Fibroblast of skin of left quadriceps (primary cell): ENCODE results near the gene GGT7.
"Not testable (repeated sequence)": the region's sequence is repeated elsewhere in the genome, so short reads cannot be mapped to it uniquely, and the experiment has no call there.

ENCODE experiments used
- DNase-seq, 2 experiments: peaks; one replicate each; pipeline ENCODE4 v3.0.0-alpha.2; 2013; ENCODE audit warnings: low read depth in 2 of 2

The GGT7 gene

GRCh38 chr20:34848597-34848996, 24.1 kb downstream of the GGT7 start:
- no peak for DNase-seq

DNA sequence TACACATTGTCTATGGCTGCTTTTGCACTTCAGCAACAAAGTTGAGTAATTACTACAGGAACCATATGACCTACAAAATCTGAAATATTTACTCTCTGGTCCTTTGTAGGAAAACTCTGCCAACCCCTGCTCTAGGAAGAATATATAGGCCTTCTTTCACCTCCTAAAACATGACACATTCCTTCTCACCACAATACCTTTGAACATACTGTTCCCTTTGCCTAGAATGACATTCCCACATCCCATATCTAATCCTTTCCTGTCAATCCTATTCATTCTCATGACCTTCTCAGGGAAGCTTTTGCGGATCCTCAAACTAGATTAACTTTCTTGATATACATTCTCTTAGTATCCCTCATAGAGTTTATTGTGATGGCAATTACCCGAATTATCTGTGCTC, 29.2 kb downstream of the GGT7 start:
- DNase-seq: no peak

DNA sequence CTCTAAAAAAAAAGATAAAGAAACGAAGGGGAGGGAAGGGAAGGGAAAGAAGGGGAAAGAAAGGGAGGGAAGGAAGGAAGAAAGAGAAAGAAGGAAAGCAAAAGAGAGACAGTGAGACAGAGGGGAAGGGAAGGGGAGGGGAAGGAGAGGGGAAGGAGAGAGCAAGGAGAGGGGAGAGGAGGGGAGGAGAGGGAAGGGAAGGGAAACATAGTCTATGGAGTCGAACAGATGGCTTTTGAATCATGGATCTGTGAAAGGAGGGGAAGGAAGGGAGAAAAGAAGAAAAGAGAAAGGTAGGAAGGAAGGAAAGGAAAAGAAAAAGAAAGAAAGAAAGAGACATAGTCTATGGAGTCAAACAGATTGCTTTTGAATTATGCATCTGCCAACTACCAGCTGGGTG, 30.5 kb downstream of the GGT7 start:
- DNase-seq: no peak

GRCh38 chr20:34834459-34834893, 38.2 kb downstream of the GGT7 start:
- DNase-seq: no peak

GRCh38 chr20:34831936-34832335, 40.7 kb downstream of the GGT7 start:
- no peak for DNase-seq

- no peak for DNase-seq
Measured at GRCh38 chr20:34829191-34829590, 43.5 kb downstream of the GGT7 start.

GRCh38 chr20:34825530-34826362, 46.9 kb downstream of the GGT7 start, which contains the start of gene NCOA6:
Gene NCOA6 (minus strand): TSS chr20:34825651. CDS start chr20:34782355, 43,296 bp downstream.
- DNase-seq: peak; percentile 49 to 59

- DNase-seq: no peak
Measured at GRCh38 chr20:34824806-34825529, 47.7 kb downstream of the GGT7 start.

DNA sequence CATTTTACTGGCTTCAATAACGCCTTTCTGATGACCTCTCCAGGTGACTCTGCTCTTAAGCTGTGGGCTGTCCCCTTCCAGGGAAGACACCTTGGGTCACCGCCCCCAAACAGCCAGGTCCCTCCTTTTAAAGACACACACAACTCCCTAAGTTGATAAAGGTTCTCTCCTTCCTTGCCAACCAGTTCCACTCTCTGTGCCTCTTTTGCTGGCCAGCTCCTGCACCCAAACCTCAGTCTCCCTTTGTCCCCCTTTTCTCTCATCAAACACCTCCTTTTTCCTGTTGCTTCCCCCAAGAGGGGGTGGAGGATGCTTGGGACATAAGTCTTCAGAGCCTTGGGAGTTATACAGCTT, 48.2 kb downstream of the GGT7 start:
- no peak for DNase-seq

- DNase-seq: no peak
Measured at GRCh38 chr20:34824026-34824425, 48.6 kb downstream of the GGT7 start.

DNA sequence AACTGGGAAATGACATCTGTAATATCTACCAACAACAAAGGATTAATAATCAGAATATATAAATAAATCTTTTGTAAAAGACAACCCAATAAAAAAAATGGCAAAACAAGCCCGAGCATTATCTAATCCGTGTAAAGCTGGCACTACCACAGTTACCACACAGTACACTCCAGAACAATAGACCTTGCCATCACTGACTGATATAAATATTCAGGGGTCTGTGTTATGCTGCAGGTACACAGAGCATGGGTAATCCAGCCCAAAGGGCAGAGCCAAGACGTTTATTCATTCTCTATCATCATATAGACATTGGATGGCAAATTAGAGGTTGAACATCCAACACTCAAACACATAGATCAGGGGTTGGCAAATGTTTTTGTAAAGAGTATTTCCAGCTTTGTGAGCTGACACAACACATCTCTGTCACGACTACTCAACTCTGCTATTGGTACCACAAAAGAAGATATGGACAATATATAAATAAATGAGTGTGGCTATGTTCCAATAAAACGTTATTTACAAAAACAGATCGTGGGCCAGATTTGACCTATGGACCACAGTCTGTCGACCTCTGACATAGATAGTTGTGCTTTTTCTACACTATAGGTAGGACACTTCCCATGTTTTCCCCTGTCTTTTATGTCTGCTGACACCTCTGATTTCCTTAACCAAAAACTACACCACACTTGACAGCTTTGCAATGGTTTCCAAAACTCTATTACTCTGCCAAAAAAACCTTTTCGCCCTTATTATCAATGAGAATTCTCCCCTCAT, 51.7 kb downstream of the GGT7 start:
- DNase-seq: no peak

- no peak for DNase-seq
Measured at GRCh38 chr20:34817801-34818200, 54.9 kb downstream of the GGT7 start.

DNA sequence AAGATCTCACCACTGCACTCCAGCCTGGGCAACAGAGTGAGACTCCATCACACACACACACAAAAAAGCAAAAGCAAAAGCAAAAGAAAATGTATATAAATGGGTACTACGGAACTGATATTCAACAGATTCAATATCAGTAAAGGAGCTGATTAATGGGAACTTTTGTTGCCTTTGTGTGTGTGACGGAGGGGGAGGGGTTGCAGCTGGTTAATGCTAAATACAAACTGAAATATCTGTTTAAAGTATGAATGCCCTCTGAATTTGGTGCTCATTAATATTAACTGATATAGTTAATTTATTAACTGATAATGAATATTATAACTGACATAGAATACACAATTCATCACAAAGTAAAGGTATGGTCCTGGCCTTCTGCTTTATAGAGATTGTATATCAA, 55.6 kb downstream of the GGT7 start:
- no peak for DNase-seq

DNA sequence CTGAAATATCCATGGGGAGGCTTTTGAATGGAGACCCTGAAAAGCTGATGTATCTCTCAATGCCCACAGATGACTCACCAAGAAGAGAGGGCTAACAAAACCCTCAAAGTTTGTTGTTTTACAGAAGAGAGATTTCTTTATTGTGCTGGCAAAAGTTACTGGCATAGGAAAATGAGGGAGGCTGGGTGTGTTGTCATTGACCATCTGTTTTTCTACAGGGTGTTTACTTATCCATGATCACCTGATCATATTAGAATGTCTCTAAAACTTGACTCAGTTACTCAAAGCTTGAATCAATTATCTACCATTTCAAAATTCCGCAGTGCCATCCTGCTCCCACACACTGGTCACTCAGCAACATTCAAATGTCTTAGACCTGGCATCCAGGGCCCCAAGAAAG, 57.0 kb downstream of the GGT7 start:
- DNase-seq: no peak

GRCh38 chr20:34808583-34808982, 64.1 kb downstream of the GGT7 start:
- no peak for DNase-seq

- DNase-seq: not testable (repeated sequence)
Measured at GRCh38 chr20:34807944-34808465, 64.7 kb downstream of the GGT7 start.

DNA sequence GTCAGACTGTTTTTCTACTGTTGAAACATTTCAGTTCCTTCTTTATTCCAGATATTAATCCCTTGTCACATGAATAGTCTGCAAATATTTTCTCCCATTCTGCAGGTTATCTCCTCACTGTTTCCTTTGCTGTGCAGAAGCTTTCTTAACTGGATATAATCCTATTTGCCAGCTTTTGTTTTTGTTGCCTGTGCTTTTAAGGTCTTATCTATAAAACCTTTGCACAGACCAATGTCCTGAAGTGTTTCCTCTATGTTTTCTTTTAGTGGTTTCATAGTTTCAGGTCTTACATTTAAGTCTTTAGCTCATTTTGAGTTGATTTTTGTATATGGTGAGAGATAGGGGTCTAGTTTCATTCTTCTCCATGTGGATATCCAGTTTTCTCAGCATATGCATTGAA, 66.4 kb downstream of the GGT7 start:
- DNase-seq: no peak

- no peak for DNase-seq
Measured at GRCh38 chr20:34798871-34799270, 73.8 kb downstream of the GGT7 start.

- no peak for DNase-seq
Measured at GRCh38 chr20:34798328-34798727, 74.3 kb downstream of the GGT7 start.

DNA sequence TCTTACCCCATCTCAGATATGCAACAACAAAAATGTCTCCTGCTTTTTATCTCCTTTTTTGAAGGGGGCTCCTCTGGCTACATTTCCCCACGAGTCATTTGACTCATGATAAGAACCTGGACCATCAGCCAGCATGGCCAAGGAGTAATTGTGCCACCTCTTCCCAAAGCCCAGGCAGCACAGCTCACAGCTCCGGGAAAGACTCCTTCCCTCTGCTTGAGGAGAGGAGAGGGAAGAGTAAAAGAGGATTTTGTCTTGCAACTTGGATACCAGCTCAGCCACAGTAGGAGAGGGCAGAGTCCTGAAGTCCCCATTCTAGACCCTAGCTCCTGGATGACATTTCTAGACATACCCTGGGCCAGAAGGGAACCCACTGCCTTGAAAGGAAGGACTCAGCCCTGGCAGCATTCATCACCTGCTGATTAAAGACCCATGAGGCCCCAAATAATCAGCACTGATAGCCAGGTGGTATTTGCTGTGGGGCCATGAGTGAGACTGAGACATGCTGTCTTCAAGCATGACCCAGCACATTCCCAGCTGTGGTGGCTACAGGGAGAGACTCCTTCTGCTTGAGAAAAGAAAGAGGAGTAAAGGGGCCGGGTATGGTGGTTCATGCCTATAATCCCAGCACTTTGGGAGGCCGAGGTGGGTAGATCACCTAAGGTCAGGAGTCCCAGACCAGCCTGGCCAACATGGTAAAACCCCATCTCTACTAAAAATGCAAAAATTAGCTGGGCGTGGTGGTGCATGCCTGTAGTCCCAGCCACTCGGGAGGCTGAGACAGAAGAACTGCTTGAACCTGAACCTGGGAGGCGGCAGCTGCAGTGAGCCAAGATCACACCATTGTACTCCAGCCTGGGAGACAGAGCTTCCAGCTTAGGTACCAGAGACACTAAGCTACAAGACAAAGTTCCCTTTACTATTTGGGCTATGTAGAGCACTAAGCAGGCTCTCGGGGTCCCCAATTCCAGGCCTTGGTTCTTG, 75.4 kb downstream of the GGT7 start:
- no peak for DNase-seq
